ENCODE data around the gene L2HGDH. TPM values are rescaled to one million over a fixed set of nuclear protein-coding genes. Genes with fewer than 3 reads are reported as not detected.

Gene L2HGDH
- total and polyA plus RNA-seq, 2 of the 4 experiments (the other 2 are of a cell fraction) = 3.1 to 3.8 TPM

Small RNAs within 50 kb of the gene (microRNA-seq; reads per million reads assigned to microRNA genes)
- 0 to 6.2 reads per million in 2 experiments for gene MIR4504 (ENCODE audit: insufficient read depth in 1 of 2, insufficient read length in 1 of 2, unreplicated experiment in 1 of 2)

Small RNAs within 50 kb of the gene (small RNA-seq; reads per million reads assigned to genes)
- 0 to 5.9 (median 3.5) reads per million in 5 experiments for gene MIR4504

Other genes with a start within 250 kb of the L2HGDH start
- 2.5 and 4.7 TPM in 2 replicates for gene VCPKMT, start 195.7 kb downstream of the L2HGDH start, total RNA-seq (2012; rRNA removed)
- 4.7 and 5.2 TPM in 2 replicates for gene VCPKMT, start 195.7 kb downstream of the L2HGDH start, polyA plus RNA-seq (2012; rRNA removed)
- 10.9 and 13.1 TPM in 2 replicates for gene SOS2, start 80.7 kb downstream of the L2HGDH start, total RNA-seq (2012; rRNA removed)
- 5.6 and 6.3 TPM in 2 replicates for gene SOS2, start 80.7 kb downstream of the L2HGDH start, polyA plus RNA-seq (2012; rRNA removed)
- gene DMAC2L, start 95 bp upstream of the L2HGDH start, total RNA-seq (2012; rRNA removed) = 3.9 and 5.0 TPM in 2 replicates
- 6.1 and 7.8 TPM in 2 replicates for gene DMAC2L, start 95 bp upstream of the L2HGDH start, polyA plus RNA-seq (2012; rRNA removed)
- gene CDKL1, start 84.7 kb upstream of the L2HGDH start, total RNA-seq (2012; rRNA removed) = 3.8 and 7.2 TPM in 2 replicates
- gene CDKL1, start 84.7 kb upstream of the L2HGDH start, polyA plus RNA-seq (2012; rRNA removed) = 1.5 and 1.9 TPM in 2 replicates
- 46.1 and 66.1 TPM in 2 replicates for gene MAP4K5, start 220.3 kb upstream of the L2HGDH start, total RNA-seq (2012; rRNA removed)
- 27.5 and 33.1 TPM in 2 replicates for gene MAP4K5, start 220.3 kb upstream of the L2HGDH start, polyA plus RNA-seq (2012; rRNA removed)
- gene ATL1, start 247.9 kb upstream of the L2HGDH start, total RNA-seq (2012; rRNA removed) = 10.3 and 12.2 TPM in 2 replicates
- gene ATL1, start 247.9 kb upstream of the L2HGDH start, polyA plus RNA-seq (2012; rRNA removed) = 5.3 and 6.0 TPM in 2 replicates

Measured in IMR-90 (cell line).